ENCODE measurements around the gene CHRNB4.

- TF ChIP-seq ZNF70 (CRISPR knock-in tag; IDR thresholded peaks at IDR 0.05) (0 out of 2 replicates have a peak, but pooled peaks have one; percentile 29), GLIS3 (CRISPR knock-in tag; IDR thresholded peaks at IDR 0.05) (peak; percentile 71; the same call in 1 of the 2 replicates)
Measured at GRCh38 chr15:78685159-78685921, 44.3 kb upstream of the CHRNB4 start.
